Skin of body (tissue), 3 donors: Measurements from ENCODE around the gene EBLN2. TPM values are rescaled to one million over a fixed set of nuclear protein-coding genes. Genes with fewer than 3 reads are reported as not detected.

Source experiments
- DNase-seq: peaks from one replicate; lab custom pipeline; 2025; lab: John Stamatoyannopoulos, UW
- small RNA-seq: library from RNA; depleted of rRNA; stranded (forward); fragments of <200 nt; gene quantifications from one replicate; pipeline ENCODE3, GENCODE V24; 2014; ENCODE audit warnings: low replicate concordance
- total RNA-seq: library from RNA; depleted of rRNA; stranded (reverse); fragments of >200 nt; gene quantifications from one replicate; pipeline ENCODE4 v1.2.3, GENCODE V29; 2014

The EBLN2 gene
- total RNA-seq, 1 donor from 2014 or later, result 11.0 TPM

GRCh38 chr3:73107215-73107614, 45.8 kb downstream of the EBLN2 start:
- no peak for DNase-seq

- no peak for DNase-seq
Observed at GRCh38 chr3:73107676-73108187, 46.3 kb downstream of the EBLN2 start.

- DNase-seq, result no peak
Observed at GRCh38 chr3:73108750-73109149, 47.3 kb downstream of the EBLN2 start.

DNA sequence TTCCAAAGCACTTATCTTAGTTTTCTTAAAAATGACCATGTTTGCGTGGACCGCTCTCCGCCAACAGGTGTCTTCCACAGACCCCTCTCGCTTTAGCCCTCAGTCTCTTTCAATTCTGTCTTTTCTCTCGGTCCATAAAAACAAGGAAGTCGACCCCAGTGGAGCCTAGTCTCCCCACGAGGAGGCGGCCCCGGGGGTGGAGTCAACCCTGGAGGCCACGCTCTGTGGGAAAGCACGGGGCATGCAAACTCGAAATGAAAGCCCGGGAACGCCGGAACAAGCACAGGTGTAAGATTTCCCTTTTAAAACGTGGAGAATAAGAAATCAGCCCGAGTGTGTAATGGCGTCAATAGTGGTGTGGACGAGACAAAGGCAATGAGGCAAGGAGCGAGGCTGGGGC, 49.1 kb downstream of the EBLN2 start:
- DNase-seq, result no peak

Small RNA genes within 50 kb of the gene (small RNA-seq; reads per million reads assigned to genes)
- gene RNU2-64P (2.1 reads per million, percentile 86 among the genes with 10 or more reads in this experiment), gene RNU6-557P (not detected), gene RNU7-19P (0.07 reads per million)

Other genes with a start within 250 kb of the EBLN2 start
- gene SHQ1, start 213.2 kb upstream of the EBLN2 start, total RNA-seq, result 17.3 TPM
- gene GXYLT2, start 173.6 kb upstream of the EBLN2 start, total RNA-seq, result 65.3 TPM
- gene PPP4R2, start 64.8 kb upstream of the EBLN2 start, total RNA-seq, result 75.8 TPM